PC-9 (cell line): ENCODE data around the gene PTPN14. TPM values are rescaled to one million over a fixed set of nuclear protein-coding genes. Genes with fewer than 3 reads are reported as not detected.

Experiments used
- BruUV-seq: library from RNA; stranded (reverse); fragments of 400-500 nt; replicated peaks from 2 replicates; lab custom pipeline; 2021; lab: Mats Ljungman, UMichigan
- CTCF ChIA-PET: fragments of 300-600 bp; sonication (Branson Sonifier 250); formaldehyde crosslinking; loops from one replicate; lab custom pipeline; 2022; ENCODE audit warnings: antibody characterized with exemption; lab: Charles Lee
- POLR2A ChIA-PET: fragments of 300-600 bp; sonication (Branson Sonifier 250); formaldehyde crosslinking; loops from one replicate; lab custom pipeline; 2022; ENCODE audit warnings: antibody characterized with exemption; ENCODE audit not compliant: unreplicated experiment; lab: Charles Lee
- DNase-seq, 2 experiments: peaks; one replicate each; pipeline versions ENCODE4 v3.0.0 to v3.0.0-alpha.2; 2015 to 2022; ENCODE audit warnings: mixed read lengths in 1 of 2
- H2AFZ ChIP-seq: fragments of 200-600 bp; sonication (generic); 2 replicates; pipeline ENCODE4 v1.8.1; 2017; ENCODE audit warnings: antibody characterized with exemption
- H3F3A ChIP-seq: fragments of 200-600 bp; sonication (generic); 2 replicates; pipeline ENCODE4 v1.8.1; 2017; ENCODE audit warnings: antibody characterized with exemption, mild to moderate bottlenecking, low read depth; ENCODE audit not compliant: insufficient read depth
- H3K27ac ChIP-seq: fragments of 200-600 bp; sonication (generic); 2 replicates; pipeline ENCODE4 v1.6.1; 2016; ENCODE audit warnings: mixed run types
- H3K27me3 ChIP-seq: fragments of 200-600 bp; sonication (generic); 2 replicates; pipeline ENCODE4 v1.6.1; 2016; ENCODE audit warnings: low read depth, mixed run types; ENCODE audit not compliant: insufficient read depth
- H3K36me3 ChIP-seq: fragments of 200-600 bp; sonication (generic); 2 replicates; pipeline ENCODE4 v1.6.1; 2016; ENCODE audit warnings: low read depth, mixed run types
- H3K4me1 ChIP-seq: fragments of 200-600 bp; sonication (generic); replicated peaks from 2 replicates; pipeline ENCODE4 v1.6.1; 2016; ENCODE audit warnings: mixed run types; ENCODE audit not compliant: insufficient read depth
- H3K4me2 ChIP-seq: fragments of 200-600 bp; sonication (generic); 2 replicates; pipeline ENCODE4 v1.6.1; 2017; ENCODE audit warnings: mixed run types
- H3K4me3 ChIP-seq: fragments of 200-600 bp; sonication (generic); 2 replicates; pipeline ENCODE4 v1.6.1; 2016; ENCODE audit warnings: mixed run types
- H3K79me2 ChIP-seq: fragments of 200-600 bp; sonication (generic); 2 replicates; pipeline ENCODE4 v1.6.1; 2017; ENCODE audit warnings: low read depth, mixed run types
- H3K9me2 ChIP-seq: fragments of 200-600 bp; sonication (generic); 2 replicates; pipeline ENCODE4 v1.8.1; 2017; ENCODE audit warnings: mild to moderate bottlenecking; ENCODE audit not compliant: insufficient read depth
- H3K9me3 ChIP-seq: fragments of 200-600 bp; sonication (generic); 2 replicates; pipeline ENCODE4 v1.8.1; 2016; ENCODE audit warnings: low read depth; ENCODE audit not compliant: insufficient read depth
- H4K20me1 ChIP-seq: fragments of 200-600 bp; sonication (generic); 2 replicates; pipeline ENCODE4 v1.8.1; 2017; ENCODE audit not compliant: insufficient read depth
- EZH2 ChIP-seq: fragments of 200-600 bp; sonication (generic); IDR thresholded peaks from 2 replicates; pipeline ENCODE4 v1.8.0; 2017; ENCODE audit warnings: antibody characterized with exemption, low read depth
- intact Hi-C: fragments of 100-400 bp; cut with micrococcal nuclease; formaldehyde crosslinking; loops from one replicate; pipeline ENCODE4 v1.10.0; 2022; ENCODE audit not compliant: unreplicated experiment
- total RNA-seq: library from RNA; stranded (reverse); gene quantifications from 2 replicates; pipeline ENCODE4 v1.2.3, GENCODE V29; 2021
- TF ChIP-seq, protein P1 (sequence below): fragments of 200-600 bp; sonication (generic); conservative IDR thresholded peaks from 2 replicates; pipeline ENCODE4 v1.6.1; 2017; ENCODE audit warnings: mixed run types, antibody characterized with exemption, mild to moderate bottlenecking, moderate library complexity

PTPN14 gene
- total RNA-seq, 1 experiment from 2014 or later = 78.9 TPM

DNA sequence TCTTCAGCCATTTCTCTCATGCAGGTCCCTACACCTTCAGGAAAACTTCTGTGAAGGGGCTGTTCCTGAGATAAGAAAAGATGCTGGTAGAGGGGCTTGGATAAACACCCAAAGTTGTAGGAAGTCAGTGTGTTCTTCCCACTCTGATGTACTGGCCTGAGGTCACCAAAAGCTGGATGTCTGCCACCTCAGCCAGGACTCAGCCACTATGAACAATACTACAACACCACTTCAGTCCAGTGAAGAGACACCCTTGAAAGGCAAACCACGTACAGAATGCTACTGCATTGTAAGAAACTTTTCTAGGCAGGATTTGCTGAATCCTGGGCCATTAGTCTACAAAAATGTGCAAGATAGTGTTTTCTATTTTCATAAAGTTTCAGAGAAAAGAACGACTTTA, 2.4 kb downstream of the PTPN14 start:
- peak in 1 of 2 experiments; percentile 28 for DNase-seq
- ChIA-PET CTCF (interaction anchor here (0.6 kb wide), 1 partner anchor 90 kb away, joined by 3 read pairs; no protein-coding TSS in a partner anchor), POLR2A (interaction anchor here (0.6 to 0.7 kb wide), 4 partner anchors 23 to 216 kb away, joined by 3 to 11 read pairs (median 6); no protein-coding TSS in a partner anchor)
- TF ChIP-seq, protein P1, sequence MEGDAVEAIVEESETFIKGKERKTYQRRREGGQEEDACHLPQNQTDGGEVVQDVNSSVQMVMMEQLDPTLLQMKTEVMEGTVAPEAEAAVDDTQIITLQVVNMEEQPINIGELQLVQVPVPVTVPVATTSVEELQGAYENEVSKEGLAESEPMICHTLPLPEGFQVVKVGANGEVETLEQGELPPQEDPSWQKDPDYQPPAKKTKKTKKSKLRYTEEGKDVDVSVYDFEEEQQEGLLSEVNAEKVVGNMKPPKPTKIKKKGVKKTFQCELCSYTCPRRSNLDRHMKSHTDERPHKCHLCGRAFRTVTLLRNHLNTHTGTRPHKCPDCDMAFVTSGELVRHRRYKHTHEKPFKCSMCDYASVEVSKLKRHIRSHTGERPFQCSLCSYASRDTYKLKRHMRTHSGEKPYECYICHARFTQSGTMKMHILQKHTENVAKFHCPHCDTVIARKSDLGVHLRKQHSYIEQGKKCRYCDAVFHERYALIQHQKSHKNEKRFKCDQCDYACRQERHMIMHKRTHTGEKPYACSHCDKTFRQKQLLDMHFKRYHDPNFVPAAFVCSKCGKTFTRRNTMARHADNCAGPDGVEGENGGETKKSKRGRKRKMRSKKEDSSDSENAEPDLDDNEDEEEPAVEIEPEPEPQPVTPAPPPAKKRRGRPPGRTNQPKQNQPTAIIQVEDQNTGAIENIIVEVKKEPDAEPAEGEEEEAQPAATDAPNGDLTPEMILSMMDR = no peak
- TF ChIP-seq EZH2 = no peak
- H3K27ac ChIP-seq = no peak overlapping the region
- peaks cover 56% of the 10 kb centered on the region for H3K4me1 ChIP-seq
- H3K27me3 ChIP-seq = no peaks in the 10 kb centered on the region
- H2AFZ ChIP-seq = no peak overlapping the region
- peak overlapping the region; percentile 95 for H3K4me2 ChIP-seq
- H3F3A ChIP-seq = peaks cover 18% of the 10 kb centered on the region
- intact Hi-C loops = no loop called here
- no peaks in the 10 kb centered on the region for H3K9me2 ChIP-seq
- H3K79me2 ChIP-seq = peaks cover 67% of the 10 kb centered on the region
- no TSS peak for BruUV-seq
- H3K4me3 ChIP-seq = peak overlapping the region; percentile 71; the same call in 1 of the 2 replicates
- H3K36me3 ChIP-seq = no peaks in the 10 kb centered on the region
- H3K9me3 ChIP-seq = no peaks in the 10 kb centered on the region
- H4K20me1 ChIP-seq = no peaks in the 10 kb centered on the region

- Histone ChIP-seq H3K9me2 (no peaks in the 10 kb centered on the region), H3K4me1 (peaks cover 53% of the 10 kb centered on the region), H3K27me3 (no peaks in the 10 kb centered on the region), H2AFZ (no peak overlapping the region), H4K20me1 (no peaks in the 10 kb centered on the region), H3K4me2 (peak overlapping the region; percentile 63; the same call in 1 of the 2 replicates), H3K36me3 (no peaks in the 10 kb centered on the region), H3K79me2 (peaks cover 73% of the 10 kb centered on the region), H3K4me3 (no peak overlapping the region), H3F3A (peaks cover 15% of the 10 kb centered on the region), H3K9me3 (no peaks in the 10 kb centered on the region), H3K27ac (no peak overlapping the region)
- no peak for DNase-seq
- intact Hi-C loops = no loop called here
- no TSS peak for BruUV-seq
- TF ChIP-seq, protein P1 = no peak
- no peak for TF ChIP-seq EZH2
- ChIA-PET CTCF (no interaction called here), POLR2A (interaction anchor here (0.6 kb wide), 1 partner anchor 216 kb away, joined by 3 read pairs; no protein-coding TSS in a partner anchor)
Measured at GRCh38 chr1:214548271-214548670, 3.1 kb downstream of the PTPN14 start.

DNA sequence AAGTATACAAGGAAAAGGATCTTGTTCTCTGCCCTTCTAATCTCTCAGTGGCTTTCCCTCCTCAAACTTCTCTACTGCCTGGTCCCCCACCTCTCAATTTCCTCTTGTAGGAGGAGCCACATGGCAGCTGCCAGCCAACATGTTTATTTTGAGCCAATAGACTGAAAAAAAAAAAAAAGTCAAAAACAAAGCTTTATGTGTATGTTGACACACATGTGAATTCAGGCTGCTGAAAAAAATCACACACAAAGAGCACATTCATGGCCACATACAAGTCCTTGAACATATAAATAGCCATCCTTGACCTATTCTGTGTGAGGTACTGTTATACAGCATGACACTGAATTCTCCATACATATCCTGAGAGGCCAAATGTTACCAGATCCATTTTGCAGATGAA, 3.7 kb downstream of the PTPN14 start:
- Histone ChIP-seq H3K27me3 (no peaks in the 10 kb centered on the region), H3K4me1 (peaks cover 49% of the 10 kb centered on the region), H2AFZ (no peak overlapping the region), H4K20me1 (no peaks in the 10 kb centered on the region), H3F3A (peaks cover 13% of the 10 kb centered on the region), H3K9me3 (no peaks in the 10 kb centered on the region), H3K4me2 (peak overlapping the region; percentile 63; the same call in 1 of the 2 replicates), H3K79me2 (peaks cover 76% of the 10 kb centered on the region), H3K4me3 (no peak overlapping the region), H3K36me3 (no peaks in the 10 kb centered on the region), H3K9me2 (no peaks in the 10 kb centered on the region), H3K27ac (peak overlapping the region; percentile 52; the same call in 1 of the 2 replicates)
- no TSS peak for BruUV-seq
- DNase-seq = no peak
- CTCF ChIA-PET = no interaction called here
- TF ChIP-seq EZH2 = no peak
- TF ChIP-seq, protein P1 = no peak
- POLR2A ChIA-PET = interaction anchor here (0.7 kb wide), 1 partner anchor 132 kb away, joined by 8 read pairs; no protein-coding TSS in a partner anchor
- intact Hi-C loops = no loop called here
